Adrenal gland (tissue), 5 donors: ENCODE results near the gene ADGRE1.

Experiments used
- CTCF ChIP-seq, 6 experiments: fragments of 450-650 bp in 4 of 6; fragments of 200-600 bp in 2 of 6; sonication (generic) in 1 of 6; IDR thresholded peaks; 1 replicate in 5 of 6; 2 replicates in 1 of 6; pipeline versions ENCODE4 v1.5.1 to v1.8.0; 2016 to 2021; ENCODE audit warnings: antibody characterized with exemption in 6 of 6, mild to moderate bottlenecking in 2 of 6, moderate library complexity in 1 of 6
- POLR2A ChIP-seq, 2 donors: fragments of 450-650 bp; IDR thresholded peaks; one replicate each; pipeline ENCODE4 v1.6.1; 2017; ENCODE audit warnings: antibody characterized with exemption in 2 of 2, mild to moderate bottlenecking in 2 of 2, moderate library complexity in 1 of 2
- donor health status: DM: no; HTN: no; CAD: no.

- TF ChIP-seq CTCF (IDR thresholded peaks at IDR 0.05), result no peak
- no peak for TF ChIP-seq POLR2A (IDR thresholded peaks at IDR 0.05)
Observed at GRCh38 chr19:6945733-6946132, 58.4 kb downstream of the ADGRE1 start.
